Measurements from ENCODE around the gene CACNA1C.

DNA sequence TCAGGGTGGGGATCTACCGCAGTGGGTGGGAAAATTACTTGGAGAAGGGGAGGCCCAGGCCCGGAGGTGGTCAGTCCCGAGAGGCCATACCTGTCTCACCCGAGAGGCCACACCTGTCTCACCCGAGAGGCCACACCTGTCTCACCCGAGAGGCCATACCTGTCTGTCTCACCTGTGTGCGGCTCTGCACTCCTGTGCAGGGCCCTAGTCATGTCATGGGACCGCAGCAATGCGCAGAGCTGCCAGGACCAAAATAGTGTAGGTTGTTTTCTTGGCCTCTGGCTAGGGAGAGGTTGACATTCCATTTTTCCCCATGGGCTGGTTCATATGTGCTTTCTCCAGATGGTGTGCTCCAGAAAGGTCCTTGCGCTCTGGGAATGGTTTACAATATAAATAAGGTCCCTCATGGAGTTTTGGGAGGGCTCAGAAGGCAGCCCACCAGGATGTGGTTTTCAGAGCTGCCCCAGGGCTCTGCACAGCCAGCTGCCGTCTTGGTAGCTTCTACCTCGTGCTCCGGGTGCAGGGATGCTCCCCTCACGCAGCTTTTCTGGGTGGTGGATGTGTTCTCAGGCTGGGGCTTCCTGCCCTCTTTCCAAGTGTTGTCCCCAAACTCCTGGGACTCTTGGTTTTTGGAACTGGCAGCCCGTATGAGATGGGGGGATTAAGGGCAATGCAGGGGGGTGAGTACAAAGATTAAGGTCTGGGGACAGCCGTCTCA, 58.2 kb downstream of the CACNA1C start:
- TF ChIP-seq POLR2A (IDR thresholded peaks at IDR 0.05; ENCODE audit: low read depth, low read length) (no peak), TAF1 (IDR thresholded peaks at IDR 0.05; ENCODE audit: low read depth, low read length) (no peak), POLR2AphosphoS5 (IDR thresholded peaks at IDR 0.05; ENCODE audit: low read depth, low read length) (no peak), SPI1 (IDR thresholded peaks at IDR 0.05; ENCODE audit: low read depth, low read length) (no peak), POU2F2 (IDR thresholded peaks at IDR 0.05; ENCODE audit: low read depth, low read length) (no peak)

All from GM12891 (cell line).